VCaP (cell line): ENCODE measurements around the gene SLC11A2.
"Not testable (repeated sequence)": the region's sequence is repeated elsewhere in the genome, so short reads cannot be mapped to it uniquely, and the experiment has no call there.

Source experiments
- H3K27ac ChIP-seq: fragments of 450-650 bp; 2 replicates; pipeline ENCODE4 v1.5.1; 2017
- CTCF ChIP-seq: fragments of 450-650 bp; conservative IDR thresholded peaks from 2 replicates; pipeline ENCODE4 v1.5.1; 2017; ENCODE audit warnings: mild to moderate bottlenecking, moderate library complexity

SLC11A2 gene

GRCh38 chr12:50932787-50933280 is 93.3 kb downstream of the SLC11A2 start:
- no peak for TF ChIP-seq CTCF
- no peak overlapping the region for H3K27ac ChIP-seq

GRCh38 chr12:50930477-50930876 is 95.7 kb downstream of the SLC11A2 start:
- H3K27ac ChIP-seq, result not testable (repeated sequence)

DNA sequence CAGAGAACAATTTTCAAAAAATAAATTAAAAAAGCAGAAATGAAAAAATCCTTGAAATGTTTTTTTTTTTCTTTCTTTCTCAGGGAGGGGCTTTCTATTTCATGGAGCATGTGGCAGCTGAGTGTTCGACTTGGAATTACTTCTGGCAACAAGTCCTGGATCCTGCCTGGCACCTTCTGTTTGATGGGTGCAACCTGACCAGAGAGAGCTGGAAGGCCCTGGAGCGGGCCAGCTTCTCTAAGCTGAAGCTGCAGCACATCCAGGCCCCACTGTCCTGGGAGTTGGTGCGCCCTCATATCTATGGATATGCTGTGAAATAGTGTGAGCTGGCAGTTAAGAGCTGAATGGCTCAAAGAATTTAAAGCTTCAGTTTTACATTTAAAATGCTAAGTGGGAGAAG is 96.4 kb downstream of the SLC11A2 start:
- no peak overlapping the region for H3K27ac ChIP-seq
- no peak for TF ChIP-seq CTCF
